NCI-H1092 (cell line): Measurements from ENCODE around the gene NHLH1.
A peak's percentile ranks its signal among the peaks of the same experiment; 100 is the strongest.

Experiments used
- DNase-seq: peaks from one replicate; lab custom pipeline; 2025; lab: John Stamatoyannopoulos, UW

NHLH1 gene

DNA sequence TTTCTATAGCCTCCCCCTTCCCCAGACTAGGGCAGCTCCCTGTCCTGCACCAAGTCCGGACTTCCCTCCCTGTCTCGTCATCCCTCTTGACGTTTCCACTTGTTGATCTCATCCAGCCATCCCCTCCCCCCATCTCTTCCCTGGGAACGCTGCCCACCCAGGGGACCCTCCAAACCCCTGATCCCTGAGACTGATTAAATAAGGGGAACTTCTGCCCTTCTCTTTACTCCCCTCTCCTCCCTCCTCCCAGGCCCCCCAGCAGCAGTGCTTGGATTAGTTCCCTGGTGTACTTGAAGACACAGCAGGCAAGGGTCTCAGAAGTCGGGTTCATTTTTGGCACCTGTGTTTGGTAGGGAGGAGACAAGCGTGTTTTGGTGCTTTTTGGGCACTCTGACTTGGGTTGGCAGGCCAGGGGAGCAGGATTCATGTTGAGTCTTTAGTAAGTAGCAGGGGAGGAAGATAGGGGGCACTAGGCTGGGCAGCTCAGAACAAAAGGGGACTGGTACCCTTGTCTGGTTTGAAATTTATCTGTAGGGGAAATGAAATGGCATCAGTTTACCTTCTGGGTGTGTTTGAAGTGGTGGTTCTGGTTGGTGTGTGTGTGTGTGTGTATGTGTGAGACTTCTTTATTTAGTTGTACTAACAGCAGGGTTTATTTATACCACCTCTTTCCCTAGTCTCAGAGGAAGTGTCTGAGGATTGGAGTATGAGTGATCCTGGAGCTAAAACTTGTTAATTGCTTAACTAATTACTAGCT is 44.6 kb downstream of the NHLH1 start:
- DNase-seq, result peak; percentile 24

DNA sequence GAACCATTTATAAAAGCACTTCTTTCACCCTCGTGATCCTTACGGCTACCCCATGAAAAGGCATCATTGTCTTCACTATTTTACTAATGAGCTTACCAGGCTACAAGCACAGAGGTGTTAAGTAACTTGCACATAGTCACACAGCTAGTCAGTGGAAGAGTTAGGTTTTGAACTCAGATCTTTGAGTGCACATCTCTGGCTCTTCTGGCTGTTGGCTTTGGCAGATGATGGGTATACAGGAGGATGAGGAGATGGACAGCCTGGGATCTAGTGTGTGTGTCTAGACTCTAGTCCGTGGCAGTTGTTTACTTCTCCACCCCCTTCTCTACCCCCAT is 45.1 kb downstream of the NHLH1 start:
- DNase-seq, result no peak

DNA sequence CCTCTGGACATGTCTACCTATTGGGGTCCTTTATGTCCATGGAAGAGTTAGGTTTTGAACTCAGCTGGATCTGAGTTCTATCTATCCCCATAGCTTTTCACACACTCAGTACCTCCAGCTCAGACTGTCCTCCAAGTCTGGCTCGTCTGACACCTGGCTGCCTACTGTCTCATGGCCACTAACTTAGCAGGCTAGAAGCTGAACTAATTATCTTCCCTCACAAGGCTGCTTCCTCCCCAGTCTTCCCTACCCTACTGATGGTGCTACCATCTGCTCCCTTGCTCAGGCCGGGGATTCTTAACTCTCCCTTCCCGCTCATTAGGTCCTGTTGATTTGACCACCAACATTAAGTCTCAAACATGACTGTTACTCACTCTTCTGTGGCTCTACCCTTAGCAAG is 46.8 kb downstream of the NHLH1 start:
- DNase-seq, result no peak

- no peak for DNase-seq
Observed at GRCh38 chr1:160414881-160415280, 48.0 kb downstream of the NHLH1 start.

- no peak for DNase-seq
Observed at GRCh38 chr1:160415696-160416290, 48.9 kb downstream of the NHLH1 start.

DNA sequence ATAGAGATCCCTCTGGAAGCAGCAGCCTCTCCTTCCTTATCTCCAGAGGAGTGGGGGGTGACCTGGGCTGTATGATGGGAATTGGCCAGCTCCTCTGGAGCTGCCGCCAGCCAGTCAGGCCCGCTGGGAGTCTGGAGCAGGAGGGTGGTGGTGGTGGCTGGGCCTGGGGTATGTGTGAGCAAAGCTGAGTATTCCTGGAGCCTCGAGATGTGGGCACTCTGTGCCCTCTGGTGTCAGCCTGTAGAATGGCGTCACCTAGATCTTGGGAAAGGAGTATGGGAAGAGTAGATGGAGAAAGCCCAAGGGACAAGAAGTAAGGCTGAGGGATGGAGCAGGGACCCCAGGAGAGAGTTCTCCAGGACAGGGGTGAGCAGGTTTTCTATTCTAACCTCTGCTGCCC is 49.5 kb downstream of the NHLH1 start:
- DNase-seq, result no peak

DNA sequence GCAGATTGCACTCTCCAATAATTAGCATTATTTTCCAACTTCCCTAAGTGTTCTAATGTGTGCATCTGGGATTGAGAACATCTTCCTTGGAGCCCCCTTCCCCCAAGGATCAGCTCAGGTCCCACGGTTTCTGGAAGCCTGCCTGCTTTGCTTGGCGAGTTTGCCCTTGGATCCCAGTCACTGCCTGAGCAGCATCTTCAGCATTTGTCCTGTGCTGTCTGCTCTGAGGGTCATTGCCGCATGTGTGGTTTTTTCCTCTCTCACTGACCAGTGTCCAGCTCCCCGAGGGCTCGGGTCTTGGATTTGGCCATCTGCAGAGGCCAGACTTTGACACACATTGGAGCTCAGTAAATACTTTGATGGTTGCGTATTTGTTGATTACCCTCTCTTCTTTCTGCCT is 51.6 kb downstream of the NHLH1 start:
- no peak for DNase-seq

DNA sequence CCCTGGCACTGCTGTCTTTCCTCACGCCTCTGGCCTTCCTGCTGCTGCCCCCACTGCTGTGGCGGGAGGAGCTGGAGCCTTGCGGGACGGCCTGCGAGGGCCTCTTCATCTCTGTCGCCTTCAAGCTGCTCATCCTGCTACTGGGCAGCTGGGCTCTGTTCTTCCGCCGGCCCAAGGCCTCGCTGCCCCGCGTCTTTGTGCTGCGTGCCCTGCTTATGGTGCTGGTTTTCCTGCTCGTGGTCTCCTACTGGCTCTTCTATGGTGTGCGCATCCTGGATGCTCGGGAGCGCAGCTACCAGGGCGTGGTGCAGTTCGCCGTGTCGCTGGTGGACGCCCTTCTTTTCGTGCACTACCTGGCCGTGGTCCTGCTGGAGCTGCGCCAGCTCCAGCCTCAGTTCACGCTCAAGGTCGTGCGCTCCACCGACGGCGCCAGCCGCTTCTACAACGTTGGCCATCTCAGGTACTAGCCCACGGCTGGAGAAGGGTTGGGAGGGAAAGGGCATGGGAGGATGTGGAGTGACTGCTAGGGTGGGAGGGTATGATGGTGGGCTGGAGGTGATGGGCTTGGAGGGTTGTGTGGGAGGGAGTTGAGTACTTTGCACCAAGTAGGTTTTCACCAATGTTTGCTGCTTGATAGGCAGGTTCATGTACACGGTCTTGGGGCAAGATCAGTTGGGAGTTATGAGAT is 52.4 kb downstream of the NHLH1 start:
- DNase-seq, result no peak

GRCh38 chr1:160419838-160420169 is 52.9 kb downstream of the NHLH1 start:
- no peak for DNase-seq

DNA sequence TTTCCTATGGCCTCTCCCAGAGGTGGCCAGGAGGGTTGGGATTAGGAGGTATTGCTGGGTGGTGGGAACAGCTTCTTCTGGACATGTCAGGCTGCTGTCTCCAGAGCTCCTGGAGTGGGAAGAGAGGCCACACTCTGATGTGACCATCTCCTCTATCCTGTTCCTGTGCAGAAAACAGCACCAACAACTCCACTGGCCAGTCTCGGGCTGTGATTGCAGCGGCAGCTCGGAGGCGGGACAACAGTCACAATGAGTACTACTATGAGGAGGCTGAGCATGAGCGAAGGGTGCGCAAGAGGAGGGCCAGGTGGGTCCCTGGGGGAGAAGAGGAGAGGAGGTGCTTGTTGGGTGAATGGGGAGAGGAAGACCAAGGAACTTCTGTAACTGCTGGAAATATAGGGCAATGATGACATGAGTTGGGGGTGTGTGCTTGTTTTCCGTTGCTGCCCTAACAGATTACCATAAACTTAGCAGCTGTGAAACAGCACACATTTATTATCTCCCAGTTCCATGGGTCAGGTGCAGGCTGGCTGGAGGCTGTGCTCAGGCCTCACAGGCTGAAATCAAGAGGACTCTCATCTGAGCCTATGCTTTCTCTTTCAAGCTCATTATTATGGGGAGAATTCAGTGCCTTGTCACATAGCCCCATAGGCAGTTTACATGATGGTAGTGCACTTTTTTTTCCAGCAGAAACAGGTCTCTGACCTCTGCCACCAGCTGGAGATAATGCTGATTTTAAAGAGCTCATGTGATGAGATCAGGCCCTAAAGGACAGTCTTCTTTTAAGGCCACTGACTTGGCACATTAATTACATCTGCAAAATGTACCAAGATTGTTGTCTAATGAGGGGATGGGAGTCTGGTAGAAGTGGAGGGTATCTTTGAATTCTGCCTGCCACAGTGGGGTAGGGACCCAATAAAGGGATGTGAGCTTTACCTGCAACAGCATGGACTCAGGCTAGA is 54.3 kb downstream of the NHLH1 start:
- DNase-seq, result no peak

- no peak for DNase-seq
Observed at GRCh38 chr1:160421881-160422280, 55.0 kb downstream of the NHLH1 start.
